Gastrocnemius medialis (tissue), 4 donors: ENCODE results near the gene NACA2.
"Not testable (repeated sequence)": the region's sequence is repeated elsewhere in the genome, so short reads cannot be mapped to it uniquely, and the experiment has no call there.

Experiments
- CTCF ChIP-seq, 5 experiments: fragments of 450-650 bp in 3 of 5; fragments of 200-600 bp in 2 of 5; sonication (generic) in 2 of 5; IDR thresholded peaks in 4 of 5; conservative IDR thresholded peaks in 1 of 5; 1 replicate in 4 of 5; 2 replicates in 1 of 5; pipeline ENCODE4 v1.5.1; 2016 to 2019; ENCODE audit warnings: antibody characterized with exemption in 5 of 5, mild to moderate bottlenecking in 3 of 5, moderate library complexity in 3 of 5
- POLR2A ChIP-seq, 2 donors: fragments of 450-650 bp; IDR thresholded peaks; one replicate each; pipeline ENCODE4 v1.6.1; 2017; ENCODE audit warnings: antibody characterized with exemption in 2 of 2, mild to moderate bottlenecking in 2 of 2, moderate library complexity in 2 of 2

- TF ChIP-seq CTCF (IDR thresholded peaks at IDR 0.05 in 4 of 5, conservative IDR thresholded peaks at IDR 0.05 in 1 of 5); POLR2A (IDR thresholded peaks at IDR 0.05): not testable (repeated sequence)
Measured at GRCh38 chr17:61586622-61587021, 4.4 kb downstream of the NACA2 start.
